Loucy (cell line): ENCODE measurements around the gene CYP27A1.

ENCODE experiments used
- EZH2phosphoT487 ChIP-seq: fragments of 200-600 bp; IDR thresholded peaks from 2 replicates; pipeline ENCODE4 v1.6.1; 2018; ENCODE audit warnings: antibody characterized with exemption, mild to moderate bottlenecking, moderate library complexity, borderline replicate concordance
- TF ChIP-seq, protein P1 (sequence below): fragments of 200-600 bp; sonication (generic); conservative IDR thresholded peaks from 2 replicates; pipeline ENCODE4 v1.5.1; 2014; ENCODE audit warnings: mild to moderate bottlenecking, antibody characterized with exemption, low read length

DNA sequence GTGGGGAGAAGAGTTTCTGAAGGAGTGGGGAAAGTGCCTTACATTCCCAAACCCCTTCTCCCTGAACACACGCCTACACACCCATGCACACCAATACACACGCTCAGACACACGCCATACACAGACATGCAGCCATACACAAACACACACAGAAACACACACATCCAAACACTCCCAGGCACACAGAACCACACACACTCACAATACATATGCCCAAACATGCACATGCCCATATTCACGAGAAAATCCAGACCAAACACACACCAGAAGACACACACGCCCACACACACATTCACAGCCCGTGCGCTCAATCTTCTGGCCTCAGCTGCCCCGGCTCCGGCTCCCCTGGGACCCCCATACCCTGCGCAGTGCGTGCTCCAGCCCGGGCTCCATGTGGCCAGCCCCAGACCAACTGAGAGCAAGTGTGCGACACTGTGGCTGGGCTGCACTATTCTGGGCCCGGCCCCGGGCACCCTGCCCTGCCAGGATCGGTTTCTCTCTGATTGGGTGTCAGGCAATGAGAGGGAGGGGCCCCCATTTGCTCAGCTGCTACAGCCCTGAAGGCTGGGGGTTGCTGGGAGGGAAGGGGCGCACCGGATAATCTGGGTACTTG is 49.5 kb downstream of the CYP27A1 start, which contains the start of gene PRKAG3:
- TF ChIP-seq, protein P1, sequence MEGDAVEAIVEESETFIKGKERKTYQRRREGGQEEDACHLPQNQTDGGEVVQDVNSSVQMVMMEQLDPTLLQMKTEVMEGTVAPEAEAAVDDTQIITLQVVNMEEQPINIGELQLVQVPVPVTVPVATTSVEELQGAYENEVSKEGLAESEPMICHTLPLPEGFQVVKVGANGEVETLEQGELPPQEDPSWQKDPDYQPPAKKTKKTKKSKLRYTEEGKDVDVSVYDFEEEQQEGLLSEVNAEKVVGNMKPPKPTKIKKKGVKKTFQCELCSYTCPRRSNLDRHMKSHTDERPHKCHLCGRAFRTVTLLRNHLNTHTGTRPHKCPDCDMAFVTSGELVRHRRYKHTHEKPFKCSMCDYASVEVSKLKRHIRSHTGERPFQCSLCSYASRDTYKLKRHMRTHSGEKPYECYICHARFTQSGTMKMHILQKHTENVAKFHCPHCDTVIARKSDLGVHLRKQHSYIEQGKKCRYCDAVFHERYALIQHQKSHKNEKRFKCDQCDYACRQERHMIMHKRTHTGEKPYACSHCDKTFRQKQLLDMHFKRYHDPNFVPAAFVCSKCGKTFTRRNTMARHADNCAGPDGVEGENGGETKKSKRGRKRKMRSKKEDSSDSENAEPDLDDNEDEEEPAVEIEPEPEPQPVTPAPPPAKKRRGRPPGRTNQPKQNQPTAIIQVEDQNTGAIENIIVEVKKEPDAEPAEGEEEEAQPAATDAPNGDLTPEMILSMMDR = no peak
- TF ChIP-seq EZH2phosphoT487 = no peak
